Gastroesophageal sphincter (tissue), 3 donors: ENCODE measurements around the gene RNF157.

Experiments used
- EP300 ChIP-seq: sonication (generic); formaldehyde crosslinking; IDR thresholded peaks from one replicate; pipeline ENCODE4 v1.6.1; 2017; ENCODE audit warnings: antibody characterized with exemption, mild to moderate bottlenecking
- POLR2A ChIP-seq, 2 donors: fragments of 450-650 bp; IDR thresholded peaks; one replicate each; pipeline ENCODE4 v1.6.1; 2017; ENCODE audit warnings: antibody characterized with exemption in 2 of 2, mild to moderate bottlenecking in 2 of 2, moderate library complexity in 1 of 2
- POLR2AphosphoS5 ChIP-seq: sonication (generic); formaldehyde crosslinking; IDR thresholded peaks from one replicate; pipeline ENCODE4 v1.6.1; 2017; ENCODE audit warnings: antibody characterized with exemption
- TF ChIP-seq, protein P1 (sequence below), 4 experiments: fragments of 200-600 bp in 2 of 4; fragments of 450-650 bp in 2 of 4; sonication (generic) in 1 of 4; IDR thresholded peaks; one replicate each; pipeline ENCODE4 v1.5.1; 2017 to 2019; ENCODE audit warnings: antibody characterized with exemption in 4 of 4, mild to moderate bottlenecking in 2 of 4, moderate library complexity in 2 of 4

DNA sequence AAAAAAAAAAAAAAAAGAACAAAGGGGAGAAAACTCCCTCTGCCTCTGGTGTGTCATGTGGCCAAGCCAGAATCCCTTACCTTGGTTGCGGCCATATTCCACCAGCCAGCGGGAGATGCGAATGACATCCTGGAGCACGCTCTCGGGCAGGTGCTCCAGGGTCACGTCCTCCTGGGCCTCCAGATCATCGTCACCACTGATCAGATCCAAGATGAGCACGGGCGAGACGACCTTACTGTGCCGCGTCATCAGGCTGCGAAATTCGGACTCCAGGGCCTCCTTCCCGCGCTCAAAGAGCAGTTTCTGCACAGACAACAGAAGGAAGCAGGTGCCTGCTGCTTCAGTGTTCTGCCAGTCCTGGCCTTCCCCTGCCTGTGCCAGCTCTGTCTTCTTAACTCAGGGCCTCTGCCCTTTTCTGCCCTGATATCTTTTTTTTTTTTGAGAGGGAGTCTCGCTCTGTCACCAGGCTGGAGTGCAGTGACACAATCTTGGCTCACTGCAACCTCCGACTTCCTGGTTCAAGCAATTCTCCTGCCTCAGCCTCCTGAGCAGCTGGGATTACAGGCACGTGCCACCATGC, 142.5 kb downstream of the RNF157 start:
- TF ChIP-seq POLR2A (IDR thresholded peaks at IDR 0.05) (no peak), POLR2AphosphoS5 (no peak), EP300 (no peak)
- TF ChIP-seq, protein P1, sequence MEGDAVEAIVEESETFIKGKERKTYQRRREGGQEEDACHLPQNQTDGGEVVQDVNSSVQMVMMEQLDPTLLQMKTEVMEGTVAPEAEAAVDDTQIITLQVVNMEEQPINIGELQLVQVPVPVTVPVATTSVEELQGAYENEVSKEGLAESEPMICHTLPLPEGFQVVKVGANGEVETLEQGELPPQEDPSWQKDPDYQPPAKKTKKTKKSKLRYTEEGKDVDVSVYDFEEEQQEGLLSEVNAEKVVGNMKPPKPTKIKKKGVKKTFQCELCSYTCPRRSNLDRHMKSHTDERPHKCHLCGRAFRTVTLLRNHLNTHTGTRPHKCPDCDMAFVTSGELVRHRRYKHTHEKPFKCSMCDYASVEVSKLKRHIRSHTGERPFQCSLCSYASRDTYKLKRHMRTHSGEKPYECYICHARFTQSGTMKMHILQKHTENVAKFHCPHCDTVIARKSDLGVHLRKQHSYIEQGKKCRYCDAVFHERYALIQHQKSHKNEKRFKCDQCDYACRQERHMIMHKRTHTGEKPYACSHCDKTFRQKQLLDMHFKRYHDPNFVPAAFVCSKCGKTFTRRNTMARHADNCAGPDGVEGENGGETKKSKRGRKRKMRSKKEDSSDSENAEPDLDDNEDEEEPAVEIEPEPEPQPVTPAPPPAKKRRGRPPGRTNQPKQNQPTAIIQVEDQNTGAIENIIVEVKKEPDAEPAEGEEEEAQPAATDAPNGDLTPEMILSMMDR (IDR thresholded peaks at IDR 0.05), result no peak
